ENCODE data around the gene TIMP1. TPM values are rescaled to one million over a fixed set of nuclear protein-coding genes. Genes with fewer than 3 reads are reported as not detected.
A peak's percentile ranks its signal among the peaks of the same experiment; 100 is the strongest.

The TIMP1 gene
- total and polyA plus RNA-seq, 2 experiments from 2014 or later: 671 to 5,452 TPM

GRCh38 chrX:47614618-47615017 is 32.4 kb downstream of the TIMP1 start:
- Histone ChIP-seq H3K27ac (no peak overlapping the region), H4K20me1 (ENCODE audit: insufficient read depth, poor library complexity, severe bottlenecking) (no peaks in the 10 kb centered on the region), H3K9me3 (ENCODE audit: low read depth) (no peaks in the 10 kb centered on the region), H3K79me2 (no peaks in the 10 kb centered on the region), H3K4me2 (no peak overlapping the region), H3K4me1 (ENCODE audit: insufficient read depth) (no peaks in the 10 kb centered on the region), H3K9me2 (replicated peaks; ENCODE audit: insufficient read depth) (no peaks in the 10 kb centered on the region), H3K36me3 (replicated peaks; ENCODE audit: insufficient read depth, low read depth) (no peaks in the 10 kb centered on the region), H3K27me3 (no peaks in the 10 kb centered on the region), H3K4me3 (no peak overlapping the region), H2AFZ (no peak overlapping the region)
- TF ChIP-seq EZH2 (IDR thresholded peaks at IDR 0.05; ENCODE audit: borderline replicate concordance): no peak
- TF ChIP-seq, protein P1, sequence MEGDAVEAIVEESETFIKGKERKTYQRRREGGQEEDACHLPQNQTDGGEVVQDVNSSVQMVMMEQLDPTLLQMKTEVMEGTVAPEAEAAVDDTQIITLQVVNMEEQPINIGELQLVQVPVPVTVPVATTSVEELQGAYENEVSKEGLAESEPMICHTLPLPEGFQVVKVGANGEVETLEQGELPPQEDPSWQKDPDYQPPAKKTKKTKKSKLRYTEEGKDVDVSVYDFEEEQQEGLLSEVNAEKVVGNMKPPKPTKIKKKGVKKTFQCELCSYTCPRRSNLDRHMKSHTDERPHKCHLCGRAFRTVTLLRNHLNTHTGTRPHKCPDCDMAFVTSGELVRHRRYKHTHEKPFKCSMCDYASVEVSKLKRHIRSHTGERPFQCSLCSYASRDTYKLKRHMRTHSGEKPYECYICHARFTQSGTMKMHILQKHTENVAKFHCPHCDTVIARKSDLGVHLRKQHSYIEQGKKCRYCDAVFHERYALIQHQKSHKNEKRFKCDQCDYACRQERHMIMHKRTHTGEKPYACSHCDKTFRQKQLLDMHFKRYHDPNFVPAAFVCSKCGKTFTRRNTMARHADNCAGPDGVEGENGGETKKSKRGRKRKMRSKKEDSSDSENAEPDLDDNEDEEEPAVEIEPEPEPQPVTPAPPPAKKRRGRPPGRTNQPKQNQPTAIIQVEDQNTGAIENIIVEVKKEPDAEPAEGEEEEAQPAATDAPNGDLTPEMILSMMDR (IDR thresholded peaks at IDR 0.05; ENCODE audit: poor library complexity): no peak
- no peak for TF ChIP-seq EZH2phosphoT487 (IDR thresholded peaks at IDR 0.05; ENCODE audit: low read depth, severe bottlenecking, unreplicated experiment)
- whole genome bisulfite sequencing (ENCODE audit: low lambda C conversion rate, missing lambda C conversion rate): 74% methylated on average over 5 of the region's 5 CpGs
- DNase-seq (ENCODE audit: low spot score): no peak

DNA sequence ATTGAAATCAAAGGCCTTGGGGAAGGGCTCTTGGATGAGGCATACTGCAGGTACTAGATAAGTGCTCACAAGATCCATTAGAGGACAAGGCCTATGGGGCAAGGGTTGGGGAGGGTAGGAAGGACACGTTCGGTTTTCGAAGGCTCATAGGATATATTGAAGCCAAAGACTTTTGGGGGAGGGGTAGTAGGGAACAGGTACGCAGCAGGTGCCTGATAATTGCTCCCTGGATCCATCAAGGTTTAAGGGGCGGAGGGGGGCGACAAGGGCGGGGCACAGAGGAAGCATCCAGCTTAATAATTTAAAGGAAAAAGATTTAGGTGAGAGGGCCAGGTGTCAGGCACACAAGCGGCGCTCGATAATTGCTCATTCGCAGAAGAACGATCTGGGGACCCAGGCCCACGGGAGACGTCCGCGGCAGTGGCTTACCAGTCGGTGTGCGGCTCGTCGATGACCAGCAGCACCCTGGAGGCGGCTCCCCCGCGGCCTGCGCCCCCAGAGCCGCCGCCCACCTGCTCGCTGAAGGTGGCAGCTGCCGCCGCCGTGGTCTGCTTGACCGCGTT is 36.8 kb downstream of the TIMP1 start:
- DNase-seq (ENCODE audit: low spot score): no peak
- Histone ChIP-seq H3K79me2 (no peaks in the 10 kb centered on the region), H3K9me3 (ENCODE audit: low read depth) (no peaks in the 10 kb centered on the region), H3K4me3 (no peak overlapping the region), H3K4me2 (peak overlapping the region; percentile 80), H4K20me1 (ENCODE audit: insufficient read depth, poor library complexity, severe bottlenecking) (no peaks in the 10 kb centered on the region), H3K9me2 (replicated peaks; ENCODE audit: insufficient read depth) (no peaks in the 10 kb centered on the region), H3K4me1 (ENCODE audit: insufficient read depth) (no peaks in the 10 kb centered on the region), H3K27me3 (no peaks in the 10 kb centered on the region), H3K27ac (no peak overlapping the region), H2AFZ (no peak overlapping the region), H3K36me3 (replicated peaks; ENCODE audit: insufficient read depth, low read depth) (no peaks in the 10 kb centered on the region)
- WGBS (ENCODE audit: low lambda C conversion rate, missing lambda C conversion rate): 59% methylated on average over 30 of the region's 32 CpGs
- TF ChIP-seq EZH2 (IDR thresholded peaks at IDR 0.05; ENCODE audit: borderline replicate concordance) (no peak), EZH2phosphoT487 (IDR thresholded peaks at IDR 0.05; ENCODE audit: low read depth, severe bottlenecking, unreplicated experiment) (no peak)
- TF ChIP-seq, protein P1 (IDR thresholded peaks at IDR 0.05; ENCODE audit: poor library complexity): no peak

GRCh38 chrX:47619486-47620302 is 37.5 kb downstream of the TIMP1 start, which contains the start of gene SYN1:
TSS of gene SYN1 (minus strand) at chrX:47619857. CDS start at chrX:47619728, 129 bp downstream.
- 31% methylated on average over 70 of the region's 88 CpGs for WGBS (ENCODE audit: low lambda C conversion rate, missing lambda C conversion rate)
- DNase-seq (ENCODE audit: low spot score): peak; percentile 92
- no peaks in the 10 kb centered on the region for H3K79me2 ChIP-seq
- peak within 1 kb of the TSS; percentile 23 for H3K4me3 ChIP-seq
- no peaks in the 10 kb centered on the region for H4K20me1 ChIP-seq (ENCODE audit: insufficient read depth, poor library complexity, severe bottlenecking)
- no peaks in the 10 kb centered on the region for H3K9me3 ChIP-seq (ENCODE audit: low read depth)
- H3K27ac ChIP-seq: no peak within 1 kb of the TSS
- H3K9me2 ChIP-seq (replicated peaks; ENCODE audit: insufficient read depth): no peaks in the 10 kb centered on the region
- TF ChIP-seq EZH2phosphoT487 (IDR thresholded peaks at IDR 0.05; ENCODE audit: low read depth, severe bottlenecking, unreplicated experiment) (no peak), EZH2 (IDR thresholded peaks at IDR 0.05; ENCODE audit: borderline replicate concordance) (no peak)
- TF ChIP-seq, protein P1 (IDR thresholded peaks at IDR 0.05; ENCODE audit: poor library complexity): no peak
- no peaks in the 10 kb centered on the region for H3K36me3 ChIP-seq (replicated peaks; ENCODE audit: insufficient read depth, low read depth)
- no peak within 1 kb of the TSS for H2AFZ ChIP-seq
- H3K4me1 ChIP-seq (ENCODE audit: insufficient read depth): no peaks in the 10 kb centered on the region
- H3K4me2 ChIP-seq: peak within 1 kb of the TSS; percentile 80
- no peaks in the 10 kb centered on the region for H3K27me3 ChIP-seq

Data from hepatocyte (in vitro differentiated cells).